ENCODE results near the gene MAD2L1BP.
A peak's percentile ranks its signal among the peaks of the same experiment; 100 is the strongest.
"Not testable (repeated sequence)": the region's sequence is repeated elsewhere in the genome, so short reads cannot be mapped to it uniquely, and the experiment has no call there.

Gene MAD2L1BP

GRCh38 chr6:43628393-43629103 is 7.1 kb upstream of the MAD2L1BP start:
- H3K9ac ChIP-seq (ENCODE audit: low read depth, low read length) = peak overlapping the region; percentile 83
- peak overlapping the region; percentile 96 for H3K4me3 ChIP-seq (ENCODE audit: low read depth, low read length)
- no peaks in the 10 kb centered on the region for H3K27me3 ChIP-seq (ENCODE audit: control insufficient read depth, insufficient read depth, low read length)
- H3K9me3 ChIP-seq (ENCODE audit: control insufficient read depth, insufficient read depth, low read length) = no peaks in the 10 kb centered on the region
- peaks cover 3% of the 10 kb centered on the region for H3K4me1 ChIP-seq (ENCODE audit: control insufficient read depth, insufficient read depth, low read length)
- H3K36me3 ChIP-seq (ENCODE audit: control insufficient read depth, insufficient read depth, low read length) = peaks cover 24% of the 10 kb centered on the region

- Histone ChIP-seq H3K9ac (ENCODE audit: low read depth, low read length) (peak within 1 kb of the TSS; percentile 91), H3K36me3 (ENCODE audit: control insufficient read depth, insufficient read depth, low read length) (peaks cover 20% of the 10 kb centered on the region), H3K4me3 (ENCODE audit: low read depth, low read length) (peak within 1 kb of the TSS; percentile 96), H3K9me3 (ENCODE audit: control insufficient read depth, insufficient read depth, low read length) (no peaks in the 10 kb centered on the region), H3K4me1 (ENCODE audit: control insufficient read depth, insufficient read depth, low read length) (peaks cover 3% of the 10 kb centered on the region), H3K27me3 (ENCODE audit: control insufficient read depth, insufficient read depth, low read length) (no peaks in the 10 kb centered on the region)
These were observed 6.5 kb upstream of the MAD2L1BP start, which contains the start of gene GTPBP2 for GRCh38 chr6:43629104-43629504. Gene GTPBP2, minus strand, starts transcription at chr6:43629264. Its CDS starts 102 bp downstream, at chr6:43629162.

- peaks cover 3% of the 10 kb centered on the region for H3K4me1 ChIP-seq (ENCODE audit: control insufficient read depth, insufficient read depth, low read length)
- peaks cover 15% of the 10 kb centered on the region for H3K36me3 ChIP-seq (ENCODE audit: control insufficient read depth, insufficient read depth, low read length)
- H3K9me3 ChIP-seq (ENCODE audit: control insufficient read depth, insufficient read depth, low read length) = no peaks in the 10 kb centered on the region
- peak overlapping the region; percentile 91 for H3K9ac ChIP-seq (ENCODE audit: low read depth, low read length)
- peak overlapping the region; percentile 86 for H3K4me3 ChIP-seq (ENCODE audit: low read depth, low read length)
- no peaks in the 10 kb centered on the region for H3K27me3 ChIP-seq (ENCODE audit: control insufficient read depth, insufficient read depth, low read length)
These were observed 5.9 kb upstream of the MAD2L1BP start for GRCh38 chr6:43629505-43630300.

GRCh38 chr6:43630980-43631619 is 4.5 kb upstream of the MAD2L1BP start:
- no peaks in the 10 kb centered on the region for H3K27me3 ChIP-seq (ENCODE audit: control insufficient read depth, insufficient read depth, low read length)
- H3K9ac ChIP-seq (ENCODE audit: low read depth, low read length) = no peak overlapping the region
- H3K36me3 ChIP-seq (ENCODE audit: control insufficient read depth, insufficient read depth, low read length) = peaks cover 2% of the 10 kb centered on the region
- H3K4me3 ChIP-seq (ENCODE audit: low read depth, low read length) = no peak overlapping the region
- no peaks in the 10 kb centered on the region for H3K9me3 ChIP-seq (ENCODE audit: control insufficient read depth, insufficient read depth, low read length)
- peaks cover 3% of the 10 kb centered on the region for H3K4me1 ChIP-seq (ENCODE audit: control insufficient read depth, insufficient read depth, low read length)

- H3K4me3 ChIP-seq (ENCODE audit: low read depth, low read length); H3K27me3 ChIP-seq (ENCODE audit: control insufficient read depth, insufficient read depth, low read length); H3K9me3 ChIP-seq (ENCODE audit: control insufficient read depth, insufficient read depth, low read length); H3K4me1 ChIP-seq (ENCODE audit: control insufficient read depth, insufficient read depth, low read length); H3K9ac ChIP-seq (ENCODE audit: low read depth, low read length); H3K36me3 ChIP-seq (ENCODE audit: control insufficient read depth, insufficient read depth, low read length): not testable (repeated sequence)
These were observed 2.6 kb upstream of the MAD2L1BP start for GRCh38 chr6:43633002-43633401.

- Histone ChIP-seq H3K27me3 (ENCODE audit: control insufficient read depth, insufficient read depth, low read length) (no peaks in the 10 kb centered on the region), H3K9me3 (ENCODE audit: control insufficient read depth, insufficient read depth, low read length) (no peaks in the 10 kb centered on the region), H3K4me1 (ENCODE audit: control insufficient read depth, insufficient read depth, low read length) (peaks cover 3% of the 10 kb centered on the region), H3K4me3 (ENCODE audit: low read depth, low read length) (no peak overlapping the region), H3K36me3 (ENCODE audit: control insufficient read depth, insufficient read depth, low read length) (peaks cover 6% of the 10 kb centered on the region), H3K9ac (ENCODE audit: low read depth, low read length) (no peak overlapping the region)
These were observed 837 bp upstream of the MAD2L1BP start for GRCh38 chr6:43634702-43635303.

- H3K9me3 ChIP-seq (ENCODE audit: control insufficient read depth, insufficient read depth, low read length) = no peaks in the 10 kb centered on the region
- H3K27me3 ChIP-seq (ENCODE audit: control insufficient read depth, insufficient read depth, low read length) = no peaks in the 10 kb centered on the region
- H3K36me3 ChIP-seq (ENCODE audit: control insufficient read depth, insufficient read depth, low read length) = peaks cover 18% of the 10 kb centered on the region
- H3K4me3 ChIP-seq (ENCODE audit: low read depth, low read length) = peak overlapping the region; percentile 93
- peak overlapping the region; percentile 96 for H3K9ac ChIP-seq (ENCODE audit: low read depth, low read length)
- H3K4me1 ChIP-seq (ENCODE audit: control insufficient read depth, insufficient read depth, low read length) = no peaks in the 10 kb centered on the region
These were observed 644 bp downstream of the MAD2L1BP start for GRCh38 chr6:43636308-43636659.

GRCh38 chr6:43639984-43640800 is 4.6 kb downstream of the MAD2L1BP start:
- H3K27me3 ChIP-seq (ENCODE audit: control insufficient read depth, insufficient read depth, low read length) = no peaks in the 10 kb centered on the region
- H3K36me3 ChIP-seq (ENCODE audit: control insufficient read depth, insufficient read depth, low read length) = peaks cover 24% of the 10 kb centered on the region
- H3K9ac ChIP-seq (ENCODE audit: low read depth, low read length) = no peak overlapping the region

GRCh38 chr6:43644940-43645612 is 9.4 kb downstream of the MAD2L1BP start, which contains the start of gene RSPH9:
Gene RSPH9, plus strand, starts transcription at chr6:43645036. Its CDS starts 63 bp downstream, at chr6:43645099.
- H3K9me3 ChIP-seq (ENCODE audit: control insufficient read depth, insufficient read depth, low read length) = no peaks in the 10 kb centered on the region
- no peaks in the 10 kb centered on the region for H3K27me3 ChIP-seq (ENCODE audit: control insufficient read depth, insufficient read depth, low read length)
- no peaks in the 10 kb centered on the region for H3K4me1 ChIP-seq (ENCODE audit: control insufficient read depth, insufficient read depth, low read length)
- peak within 1 kb of the TSS; percentile 87 for H3K4me3 ChIP-seq (ENCODE audit: low read depth, low read length)
- H3K9ac ChIP-seq (ENCODE audit: low read depth, low read length) = peak within 1 kb of the TSS; percentile 32
- peaks cover 14% of the 10 kb centered on the region for H3K36me3 ChIP-seq (ENCODE audit: control insufficient read depth, insufficient read depth, low read length)

More at GRCh38 chr6:43639984-43640800, 4.6 kb downstream of the MAD2L1BP start:
- no peaks in the 10 kb centered on the region for H3K4me1 ChIP-seq (ENCODE audit: control insufficient read depth, insufficient read depth, low read length)
- H3K9me3 ChIP-seq (ENCODE audit: control insufficient read depth, insufficient read depth, low read length) = no peaks in the 10 kb centered on the region
- H3K4me3 ChIP-seq (ENCODE audit: low read depth, low read length) = no peak overlapping the region

- H3K9me3 ChIP-seq (ENCODE audit: control insufficient read depth, insufficient read depth, low read length) = no peaks in the 10 kb centered on the region
- H3K36me3 ChIP-seq (ENCODE audit: control insufficient read depth, insufficient read depth, low read length) = peaks cover 9% of the 10 kb centered on the region
- H3K4me3 ChIP-seq (ENCODE audit: low read depth, low read length) = peak overlapping the region; percentile 58
- H3K4me1 ChIP-seq (ENCODE audit: control insufficient read depth, insufficient read depth, low read length) = no peaks in the 10 kb centered on the region
- H3K27me3 ChIP-seq (ENCODE audit: control insufficient read depth, insufficient read depth, low read length) = no peaks in the 10 kb centered on the region
- H3K9ac ChIP-seq (ENCODE audit: low read depth, low read length) = peak overlapping the region; percentile 32
These were observed 9.9 kb downstream of the MAD2L1BP start for GRCh38 chr6:43645613-43645964.
